B cell (primary cell): Measurements from ENCODE around the gene TAF13. TPM values are rescaled to one million over a fixed set of nuclear protein-coding genes. Genes with fewer than 3 reads are reported as not detected.

ENCODE experiments used
- ATAC-seq: fragments of 200-7000 bp; cut with Tn5 transposase; one replicate; pipeline ENCODE4 v1.10.0; 2021; ENCODE audit warnings: low read depth, mild to moderate bottlenecking, moderate number of reproducible peaks, moderate library complexity
- CTCF ChIA-PET: fragments of 350-600 bp; sonication (Branson Sonifier 250); formaldehyde crosslinking; loops from one replicate; lab custom pipeline; 2021; ENCODE audit warnings: antibody characterized with exemption, inconsistent platforms; lab: Charles Lee
- POLR2A ChIA-PET: fragments of 350-600 bp; sonication (Branson Sonifier 250); formaldehyde crosslinking; loops from one replicate; lab custom pipeline; 2021; ENCODE audit warnings: antibody characterized with exemption; lab: Charles Lee
- DNase-seq: peaks from one replicate; pipeline ENCODE4 v3.0.0; 2013
- H2AFZ ChIP-seq: 2 replicates; pipeline ENCODE4 v1.6.1; 2012; ENCODE audit warnings: mild to moderate bottlenecking, low read depth, low read length; ENCODE audit not compliant: insufficient read depth, poor library complexity, severe bottlenecking
- H3K27ac ChIP-seq, 2 donors: 1 replicate in 1 of 2; 2 replicates in 1 of 2; pipeline ENCODE4 v1.5.1; 2012 to 2013; ENCODE audit warnings: low read length in 2 of 2, mild to moderate bottlenecking in 2 of 2, moderate library complexity in 1 of 2
- H3K27me3 ChIP-seq, 4 experiments: fragments of 200-600 bp in 1 of 4; sonication (generic) in 1 of 4; replicated peaks in 1 of 4; 1 replicate in 2 of 4; 2 replicates in 2 of 4; pipeline versions ENCODE4 v1.6.1 to v1.7.0; 2013 to 2016; ENCODE audit warnings: low read length in 3 of 4, mild to moderate bottlenecking in 2 of 4, mixed read lengths in 1 of 4, moderate library complexity in 1 of 4; ENCODE audit not compliant: insufficient read depth in 4 of 4, control insufficient read depth in 3 of 4; ENCODE audit errors: control extremely low read depth in 1 of 4
- H3K36me3 ChIP-seq, 2 experiments: replicated peaks in 1 of 2; 1 replicate in 1 of 2; 2 replicates in 1 of 2; pipeline versions ENCODE4 v1.6.1 to v1.7.1; 2013; ENCODE audit warnings: low read length in 1 of 2; ENCODE audit not compliant: insufficient read depth in 2 of 2, control insufficient read depth in 1 of 2; ENCODE audit errors: control extremely low read depth in 1 of 2, extremely low read depth in 1 of 2
- H3K4me1 ChIP-seq, 2 donors: fragments of 200-600 bp in 1 of 2; sonication (generic) in 1 of 2; 1 replicate in 1 of 2; 2 replicates in 1 of 2; pipeline versions ENCODE4 v1.5.1 to v1.6.1; 2013 to 2017; ENCODE audit warnings: low read length in 2 of 2; ENCODE audit not compliant: control insufficient read depth in 2 of 2, insufficient read depth in 2 of 2
- H3K4me2 ChIP-seq: replicated peaks from 2 replicates; pipeline ENCODE3; 2012; ENCODE audit warnings: mild to moderate bottlenecking, low read depth, low read length; ENCODE audit not compliant: poor library complexity, severe bottlenecking
- H3K4me3 ChIP-seq, 5 experiments: fragments of 200-600 bp in 1 of 5; sonication (generic) in 1 of 5; 1 replicate in 3 of 5; 2 replicates in 2 of 5; pipeline versions ENCODE4 v1.5.1 to v1.7.0; 2011 to 2016; ENCODE audit warnings: low read length in 4 of 5, mild to moderate bottlenecking in 4 of 5, low read depth in 2 of 5, control low read depth in 1 of 5, moderate library complexity in 1 of 5; ENCODE audit not compliant: insufficient read depth in 1 of 5; ENCODE audit errors: control extremely low read depth in 1 of 5, extremely low read depth in 1 of 5
- H3K79me2 ChIP-seq: fragments of 200-600 bp; sonication (generic); one replicate; pipeline ENCODE4 v1.6.0; 2016; ENCODE audit warnings: low read length; ENCODE audit not compliant: control insufficient read depth, insufficient read depth
- H3K9ac ChIP-seq: fragments of 200-600 bp; sonication (generic); 2 replicates; pipeline ENCODE4 v1.6.1; 2017; ENCODE audit warnings: mild to moderate bottlenecking, low read length, moderate library complexity
- H3K9me3 ChIP-seq, 3 donors: one replicate each; pipeline versions ENCODE4 v1.6.1 to v1.7.1; 2013; ENCODE audit warnings: low read length in 2 of 3; ENCODE audit not compliant: control insufficient read depth in 2 of 3, insufficient read depth in 1 of 3; ENCODE audit errors: control extremely low read depth in 1 of 3
- H4K20me1 ChIP-seq: 2 replicates; pipeline ENCODE4 v1.6.0; 2012; ENCODE audit warnings: mild to moderate bottlenecking, low read length; ENCODE audit not compliant: insufficient read depth, control insufficient read depth, poor library complexity, severe bottlenecking
- H3K27ac Mint-ChIP-seq: one replicate; pipeline ENCODE4 v1.8.0; 2021; ENCODE audit warnings: mixed read lengths
- H3K27me3 Mint-ChIP-seq: one replicate; pipeline ENCODE4 v1.8.0; 2021; ENCODE audit warnings: mixed read lengths
- H3K4me1 Mint-ChIP-seq: one replicate; pipeline ENCODE4 v1.8.0; 2021; ENCODE audit warnings: mixed read lengths
- H3K4me3 Mint-ChIP-seq: one replicate; pipeline ENCODE4 v1.8.0; 2021; ENCODE audit warnings: mixed read lengths
- H3K9me3 Mint-ChIP-seq: one replicate; pipeline ENCODE4 v1.8.0; 2022; ENCODE audit warnings: mixed read lengths; ENCODE audit not compliant: insufficient read depth
- EZH2 ChIP-seq: IDR thresholded peaks from 2 replicates; pipeline ENCODE4 v1.6.1; 2012; ENCODE audit warnings: borderline replicate concordance, low read depth, mild to moderate bottlenecking, moderate library complexity, low read length; ENCODE audit not compliant: insufficient read depth, poor library complexity, severe bottlenecking
- WGBS: methylation state at CpG from one replicate; pipeline ENCODE4 v1.1.5; 2013; ENCODE audit warnings: missing lambda C conversion rate; ENCODE audit not compliant: insufficient coverage; 5-methylcytosine and 5-hydroxymethylcytosine counted together
- intact Hi-C: fragments of 100-400 bp; cut with micrococcal nuclease; formaldehyde crosslinking; loops from one replicate; pipeline ENCODE4 v1.10.0; 2022
- polyA plus RNA-seq: library from polyadenylated mRNA; depleted of rRNA; stranded (reverse); fragments of >200 nt; gene quantifications from 2 replicates; pipeline ENCODE4 v1.2.3, GENCODE V29; 2012
- total RNA-seq, 2 donors: library from RNA; stranded (reverse); fragments of 120-200 nt in 1 of 2; gene quantifications; 1 replicate in 1 of 2; 2 replicates in 1 of 2; pipeline versions ENCODE4 v1.2.3 to v1.2.4, GENCODE V29; 2013 to 2022
- TF ChIP-seq, protein P1 (sequence below): fragments of 200-600 bp; IDR thresholded peaks from one replicate; pipeline ENCODE4 v1.8.0; 2022; ENCODE audit warnings: antibody characterized with exemption, mild to moderate bottlenecking

The TAF13 gene
- total and polyA plus RNA-seq, 2 donors (not counting 1 experiment from before 2014, with no cell fraction given), result 6.6 to 14.3 TPM

DNA sequence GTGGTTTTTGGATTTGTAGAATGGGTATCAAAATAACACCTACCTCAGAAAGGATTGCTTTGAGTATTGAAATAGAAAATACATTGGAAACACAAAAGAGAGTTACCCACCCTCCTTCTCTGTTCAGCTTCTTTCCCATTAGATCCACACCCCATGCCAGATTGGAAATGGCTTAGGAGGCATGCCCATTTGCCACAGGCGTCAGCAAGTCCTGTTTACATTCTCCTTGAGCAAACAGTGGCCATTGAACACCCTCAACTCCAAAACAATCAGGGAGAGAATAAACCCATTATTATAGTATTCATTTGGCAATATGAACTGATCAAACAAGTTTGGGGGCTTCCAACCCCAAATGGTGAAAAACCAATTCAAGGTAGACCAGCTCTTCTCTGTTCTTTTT, 40.5 kb upstream of the TAF13 start:
- H4K20me1 ChIP-seq, result no peaks in the 10 kb centered on the region
- no peak for DNase-seq
- no peak overlapping the region for H3K4me2 ChIP-seq
- no peak overlapping the region for H3K4me3 Mint-ChIP-seq
- H3K9ac ChIP-seq, result no peak overlapping the region
- no peaks in the 10 kb centered on the region for H3K79me2 ChIP-seq
- peaks cover 31% of the 10 kb centered on the region for H3K4me1 Mint-ChIP-seq
- H2AFZ ChIP-seq, result no peak overlapping the region
- H3K27me3 Mint-ChIP-seq, result peaks cover 37% of the 10 kb centered on the region
- H3K4me3 ChIP-seq, result no peak overlapping the region
- peaks cover 25 to 26% of the 10 kb centered on the region in 2 donors for H3K4me1 ChIP-seq
- no peaks in the 10 kb centered on the region for H3K9me3 Mint-ChIP-seq
- no peaks in the 10 kb centered on the region for H3K36me3 ChIP-seq
- intact Hi-C loops, result no loop called here
- no peak for ATAC-seq
- WGBS, result no CpG with 5 or more reads among the region's 1 CpG
- H3K9me3 ChIP-seq, result peaks cover 0 to 6% (median 0%) of the 10 kb centered on the region in 3 donors
- no peak overlapping the region for H3K27ac Mint-ChIP-seq
- H3K27ac ChIP-seq, result no peak overlapping the region
- ChIA-PET CTCF (interaction anchor here (1.0 kb wide), 1 partner anchor 16 kb away, joined by 3 read pairs; no protein-coding TSS in a partner anchor), POLR2A (interaction anchor here (0.6 kb wide), 1 partner anchor 42 kb away, joined by 5 read pairs; no protein-coding TSS in a partner anchor)
- peaks cover 0 to 23% (median 20%) of the 10 kb centered on the region in 4 experiments for H3K27me3 ChIP-seq
- no peak for TF ChIP-seq EZH2
- TF ChIP-seq, protein P1, sequence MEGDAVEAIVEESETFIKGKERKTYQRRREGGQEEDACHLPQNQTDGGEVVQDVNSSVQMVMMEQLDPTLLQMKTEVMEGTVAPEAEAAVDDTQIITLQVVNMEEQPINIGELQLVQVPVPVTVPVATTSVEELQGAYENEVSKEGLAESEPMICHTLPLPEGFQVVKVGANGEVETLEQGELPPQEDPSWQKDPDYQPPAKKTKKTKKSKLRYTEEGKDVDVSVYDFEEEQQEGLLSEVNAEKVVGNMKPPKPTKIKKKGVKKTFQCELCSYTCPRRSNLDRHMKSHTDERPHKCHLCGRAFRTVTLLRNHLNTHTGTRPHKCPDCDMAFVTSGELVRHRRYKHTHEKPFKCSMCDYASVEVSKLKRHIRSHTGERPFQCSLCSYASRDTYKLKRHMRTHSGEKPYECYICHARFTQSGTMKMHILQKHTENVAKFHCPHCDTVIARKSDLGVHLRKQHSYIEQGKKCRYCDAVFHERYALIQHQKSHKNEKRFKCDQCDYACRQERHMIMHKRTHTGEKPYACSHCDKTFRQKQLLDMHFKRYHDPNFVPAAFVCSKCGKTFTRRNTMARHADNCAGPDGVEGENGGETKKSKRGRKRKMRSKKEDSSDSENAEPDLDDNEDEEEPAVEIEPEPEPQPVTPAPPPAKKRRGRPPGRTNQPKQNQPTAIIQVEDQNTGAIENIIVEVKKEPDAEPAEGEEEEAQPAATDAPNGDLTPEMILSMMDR, result no peak

DNA sequence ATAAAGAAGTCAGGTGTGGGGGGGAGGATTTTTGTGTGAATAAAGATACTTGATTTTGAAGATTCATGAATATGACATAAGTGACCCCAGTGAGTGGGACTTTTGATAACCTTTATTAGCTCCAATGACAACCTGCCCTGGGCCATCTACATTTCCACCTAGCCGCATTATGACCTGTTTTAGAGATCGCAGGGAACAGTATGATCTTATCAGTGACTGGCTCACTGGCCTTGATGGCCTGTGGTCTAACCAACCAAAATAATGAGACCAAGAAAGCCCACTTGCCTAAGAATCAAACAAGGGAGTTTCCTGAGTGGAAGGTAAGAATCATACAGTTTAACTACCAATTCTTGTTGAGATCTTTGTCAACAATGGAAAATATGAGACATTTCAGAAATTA, 39.9 kb upstream of the TAF13 start:
- 100% methylated on average over 2 of the region's 2 CpGs for WGBS
- Histone ChIP-seq H3K4me3 (no peak overlapping the region), H2AFZ (no peak overlapping the region), H3K36me3 (no peaks in the 10 kb centered on the region), H4K20me1 (no peaks in the 10 kb centered on the region), H3K4me1 (peaks cover 25 to 26% of the 10 kb centered on the region in 2 donors), H3K4me2 (no peak overlapping the region), H3K9me3 (peaks cover 0 to 6% (median 0%) of the 10 kb centered on the region in 3 donors), H3K79me2 (no peaks in the 10 kb centered on the region), H3K27me3 (peaks cover 0 to 23% (median 20%) of the 10 kb centered on the region in 4 experiments), H3K27ac (no peak overlapping the region), H3K9ac (no peak overlapping the region)
- intact Hi-C loops, result no loop called here
- DNase-seq (no peak), ATAC-seq (no peak)
- Mint-ChIP-seq H3K4me3 (no peak overlapping the region), H3K9me3 (no peaks in the 10 kb centered on the region), H3K4me1 (peaks cover 31% of the 10 kb centered on the region), H3K27me3 (peaks cover 37% of the 10 kb centered on the region), H3K27ac (no peak overlapping the region)
- ChIA-PET CTCF (no interaction called here), POLR2A (no interaction called here)
- TF ChIP-seq EZH2, result no peak
- TF ChIP-seq, protein P1, result no peak
